Right atrium auricular region (tissue), 2 donors: ENCODE results near the gene ZNF552. TPM values are rescaled to one million over a fixed set of nuclear protein-coding genes. Genes with fewer than 3 reads are reported as not detected.

Experiments
- DNase-seq: peaks from one replicate; pipeline ENCODE4 v3.0.0-alpha.2; 2019; ENCODE audit warnings: low spot score
- H3K27ac ChIP-seq, 2 donors: fragments of 200-600 bp; sonication (generic); 1 replicate in 1 of 2; 2 replicates in 1 of 2; pipeline ENCODE4 v1.5.1; 2016 to 2019
- H3K27me3 ChIP-seq, 2 donors: fragments of 200-600 bp; sonication (generic); one replicate each; pipeline versions ENCODE4 v1.5.1 to v1.6.0; 2017 to 2019
- H3K36me3 ChIP-seq: fragments of 200-600 bp; sonication (generic); one replicate; pipeline ENCODE4 v1.5.1; 2016
- H3K4me1 ChIP-seq, 2 donors: fragments of 200-600 bp; sonication (generic); one replicate each; pipeline versions ENCODE4 v1.5.1 to v1.6.0; 2017 to 2019
- H3K4me3 ChIP-seq, 2 donors: fragments of 200-600 bp; sonication (generic); 1 replicate in 1 of 2; 2 replicates in 1 of 2; pipeline ENCODE4 v1.5.1; 2017 to 2019; ENCODE audit warnings: mild to moderate bottlenecking in 1 of 2, moderate library complexity in 1 of 2
- H3K9me3 ChIP-seq, 2 donors: fragments of 200-600 bp; sonication (generic); one replicate each; pipeline ENCODE4 v1.5.1; 2019
- total RNA-seq, 2 donors: library from RNA; depleted of rRNA; stranded (reverse); fragments of >200 nt; gene quantifications; one replicate each; pipeline ENCODE4 v1.1.0, GENCODE V29; 2016
- TF ChIP-seq, protein P1 (sequence below), 2 donors: fragments of 200-600 bp; sonication (generic); IDR thresholded peaks; one replicate each; pipeline ENCODE4 v1.5.1; 2019; ENCODE audit warnings: antibody characterized with exemption in 2 of 2

Gene ZNF552
- total RNA-seq, 2 donors from 2014 or later: 1.0 to 5.3 TPM

DNA sequence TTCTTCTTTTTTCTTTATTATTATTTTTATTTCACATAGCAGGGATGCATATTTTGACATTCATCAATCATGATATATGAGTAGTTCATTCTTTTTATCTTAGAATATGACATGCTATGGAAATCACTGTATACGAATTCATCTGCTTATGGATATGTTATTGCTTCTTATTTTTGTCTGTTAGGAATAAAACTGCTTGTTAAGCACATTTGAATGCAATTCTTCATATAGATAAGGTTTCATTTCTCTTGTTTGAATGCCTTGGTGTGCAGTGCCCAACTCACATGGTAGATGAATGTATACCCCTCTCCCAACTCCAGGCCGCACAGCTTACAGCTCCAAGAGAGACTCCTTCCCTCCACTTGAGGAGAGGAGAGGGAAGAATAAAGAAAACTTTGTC is 56.8 kb downstream of the ZNF552 start:
- TF ChIP-seq, protein P1, sequence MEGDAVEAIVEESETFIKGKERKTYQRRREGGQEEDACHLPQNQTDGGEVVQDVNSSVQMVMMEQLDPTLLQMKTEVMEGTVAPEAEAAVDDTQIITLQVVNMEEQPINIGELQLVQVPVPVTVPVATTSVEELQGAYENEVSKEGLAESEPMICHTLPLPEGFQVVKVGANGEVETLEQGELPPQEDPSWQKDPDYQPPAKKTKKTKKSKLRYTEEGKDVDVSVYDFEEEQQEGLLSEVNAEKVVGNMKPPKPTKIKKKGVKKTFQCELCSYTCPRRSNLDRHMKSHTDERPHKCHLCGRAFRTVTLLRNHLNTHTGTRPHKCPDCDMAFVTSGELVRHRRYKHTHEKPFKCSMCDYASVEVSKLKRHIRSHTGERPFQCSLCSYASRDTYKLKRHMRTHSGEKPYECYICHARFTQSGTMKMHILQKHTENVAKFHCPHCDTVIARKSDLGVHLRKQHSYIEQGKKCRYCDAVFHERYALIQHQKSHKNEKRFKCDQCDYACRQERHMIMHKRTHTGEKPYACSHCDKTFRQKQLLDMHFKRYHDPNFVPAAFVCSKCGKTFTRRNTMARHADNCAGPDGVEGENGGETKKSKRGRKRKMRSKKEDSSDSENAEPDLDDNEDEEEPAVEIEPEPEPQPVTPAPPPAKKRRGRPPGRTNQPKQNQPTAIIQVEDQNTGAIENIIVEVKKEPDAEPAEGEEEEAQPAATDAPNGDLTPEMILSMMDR (IDR thresholded peaks at IDR 0.05): no peak
- Histone ChIP-seq H3K4me3 (no peak overlapping the region), H3K9me3 (peaks cover 0 to 43% of the 10 kb centered on the region in 2 donors), H3K27ac (no peak overlapping the region), H3K4me1 (no peaks in the 10 kb centered on the region), H3K27me3 (no peaks in the 10 kb centered on the region), H3K36me3 (peaks cover 87% of the 10 kb centered on the region)
- DNase-seq: no peak

Other genes starting within 250 kb of the ZNF552 start
- gene ZNF416, start 236.0 kb downstream of the ZNF552 start, total RNA-seq: 1 to 10 TPM; 3.2 to 4.4 TPM
- gene ZIK1, start 230.8 kb downstream of the ZNF552 start, total RNA-seq: 1 to 10 TPM; 3.3 to 4.9 TPM
- gene ZNF530, start 215.0 kb downstream of the ZNF552 start, total RNA-seq: 10 to 100 TPM in 1 of 2 donors, 1 to 10 TPM in 1; 5.7 to 10.8 TPM
- gene ZNF134, start 200.7 kb downstream of the ZNF552 start, total RNA-seq: 10 to 100 TPM; 11.5 to 14.1 TPM
- gene ZNF211, start 181.7 kb downstream of the ZNF552 start, total RNA-seq: 1 to 10 TPM; 8.8 to 9.7 TPM
- gene ZSCAN4, start 146.0 kb downstream of the ZNF552 start, total RNA-seq: under 1 TPM in 1 of 2 donors, not detected in 1; 0.24 TPM
- 1 to 10 TPM; 3.0 to 5.1 TPM for gene ZNF551, start 132.9 kb downstream of the ZNF552 start, total RNA-seq
- 1 to 10 TPM; 2.8 to 3.3 TPM for gene ZNF154, start 105.7 kb downstream of the ZNF552 start, total RNA-seq
- 1 to 10 TPM; 5.6 to 8.3 TPM for gene ZNF671, start 87.3 kb downstream of the ZNF552 start, total RNA-seq
- gene ZNF776, start 68.1 kb downstream of the ZNF552 start, total RNA-seq: 1 to 10 TPM; 6.0 to 8.9 TPM
- gene ZNF586, start 45.2 kb downstream of the ZNF552 start, total RNA-seq: 10 to 100 TPM in 1 of 2 donors, 1 to 10 TPM in 1; 5.7 to 11.9 TPM
- 1 to 10 TPM; 3.2 to 5.7 TPM for gene ZNF587B, start 15.4 kb upstream of the ZNF552 start, total RNA-seq
- gene ZNF587, start 34.9 kb upstream of the ZNF552 start, total RNA-seq: 10 to 100 TPM; 11.6 to 12.5 TPM
- gene ZNF814, start 74.1 kb upstream of the ZNF552 start, total RNA-seq: 1 to 10 TPM; 8.7 to 9.2 TPM
- 1 to 10 TPM; 7.5 TPM for gene ZNF417, start 101.7 kb upstream of the ZNF552 start, total RNA-seq
- gene ZNF418, start 120.5 kb upstream of the ZNF552 start, total RNA-seq: 1 to 10 TPM; 5.2 to 5.7 TPM
- gene ZNF256, start 132.8 kb upstream of the ZNF552 start, total RNA-seq: 1 to 10 TPM; 5.3 to 5.7 TPM
- gene C19orf18, start 159.6 kb upstream of the ZNF552 start, total RNA-seq: 1 to 10 TPM in 1 of 2 donors, not detected in 1; 1.7 TPM
- 1 to 10 TPM; 9.6 TPM for gene ZNF606, start 187.9 kb upstream of the ZNF552 start, total RNA-seq
- not detected for gene ZSCAN1, start 219.1 kb upstream of the ZNF552 start, total RNA-seq
- 1 to 10 TPM; 2.5 to 3.1 TPM for gene ZNF135, start 244.4 kb upstream of the ZNF552 start, total RNA-seq